Measurements from ENCODE around the gene UBA6. TPM values are rescaled to one million over a fixed set of nuclear protein-coding genes. Genes with fewer than 3 reads are reported as not detected.
"Not testable (repeated sequence)": the region's sequence is repeated elsewhere in the genome, so short reads cannot be mapped to it uniquely, and the experiment has no call there.

The UBA6 gene
- total RNA-seq, 1 donor from 2014 or later, result 146 TPM

GRCh38 chr4:67658302-67658701 lies 42.7 kb downstream of the UBA6 start:
- TF ChIP-seq CTCF (IDR thresholded peaks at IDR 0.05; ENCODE audit: insufficient read depth, low read length, poor library complexity, severe bottlenecking), result no peak
- no peaks in the 10 kb centered on the region for H3K27me3 ChIP-seq (ENCODE audit: control insufficient read depth, insufficient read depth, low read length)
- H3K36me3 ChIP-seq (ENCODE audit: control insufficient read depth, insufficient read depth, low read length), result peaks cover 2% of the 10 kb centered on the region
- no peak for DNase-seq (ENCODE audit: low read depth)
- H3K4me3 ChIP-seq (ENCODE audit: low read depth, low read length), result no peak overlapping the region

- no peaks in the 10 kb centered on the region for H3K36me3 ChIP-seq (ENCODE audit: control insufficient read depth, insufficient read depth, low read length)
- no peaks in the 10 kb centered on the region for H3K27me3 ChIP-seq (ENCODE audit: control insufficient read depth, insufficient read depth, low read length)
- no peak overlapping the region for H3K4me3 ChIP-seq (ENCODE audit: low read depth, low read length)
- no peak for DNase-seq (ENCODE audit: low read depth)
- TF ChIP-seq CTCF (IDR thresholded peaks at IDR 0.05; ENCODE audit: insufficient read depth, low read length, poor library complexity, severe bottlenecking), result no peak
Observed at GRCh38 chr4:67651536-67651935, 49.4 kb downstream of the UBA6 start.

- H3K4me3 ChIP-seq (ENCODE audit: low read depth, low read length), result no peak overlapping the region
- no peaks in the 10 kb centered on the region for H3K36me3 ChIP-seq (ENCODE audit: control insufficient read depth, insufficient read depth, low read length)
- DNase-seq (ENCODE audit: low read depth), result no peak
- H3K27me3 ChIP-seq (ENCODE audit: control insufficient read depth, insufficient read depth, low read length), result no peaks in the 10 kb centered on the region
- no peak for TF ChIP-seq CTCF (IDR thresholded peaks at IDR 0.05; ENCODE audit: insufficient read depth, low read length, poor library complexity, severe bottlenecking)
Observed at GRCh38 chr4:67638136-67638535, 62.8 kb downstream of the UBA6 start.

- H3K4me3 ChIP-seq (ENCODE audit: low read depth, low read length); H3K27me3 ChIP-seq (ENCODE audit: control insufficient read depth, insufficient read depth, low read length); H3K36me3 ChIP-seq (ENCODE audit: control insufficient read depth, insufficient read depth, low read length); DNase-seq (ENCODE audit: low read depth): not testable (repeated sequence)
Observed at GRCh38 chr4:67636978-67637377, 64.0 kb downstream of the UBA6 start.

- no peak for DNase-seq (ENCODE audit: low read depth)
- TF ChIP-seq CTCF (IDR thresholded peaks at IDR 0.05; ENCODE audit: insufficient read depth, low read length, poor library complexity, severe bottlenecking), result no peak
- Histone ChIP-seq H3K27me3 (ENCODE audit: control insufficient read depth, insufficient read depth, low read length) (no peaks in the 10 kb centered on the region), H3K36me3 (ENCODE audit: control insufficient read depth, insufficient read depth, low read length) (no peaks in the 10 kb centered on the region), H3K4me3 (ENCODE audit: low read depth, low read length) (no peak overlapping the region)
Observed at GRCh38 chr4:67635331-67635730, 65.6 kb downstream of the UBA6 start.

- Histone ChIP-seq H3K36me3 (ENCODE audit: control insufficient read depth, insufficient read depth, low read length) (no peaks in the 10 kb centered on the region), H3K27me3 (ENCODE audit: control insufficient read depth, insufficient read depth, low read length) (no peaks in the 10 kb centered on the region), H3K4me3 (ENCODE audit: low read depth, low read length) (no peak overlapping the region)
- no peak for DNase-seq (ENCODE audit: low read depth)
- TF ChIP-seq CTCF (IDR thresholded peaks at IDR 0.05; ENCODE audit: insufficient read depth, low read length, poor library complexity, severe bottlenecking), result no peak
Observed at GRCh38 chr4:67634741-67635140, 66.2 kb downstream of the UBA6 start.
